Measurements from ENCODE around the gene DTWD1.
"Not testable (repeated sequence)": the region's sequence is repeated elsewhere in the genome, so short reads cannot be mapped to it uniquely, and the experiment has no call there.

DTWD1 gene

GRCh38 chr15:49649987-49650386, 29.1 kb downstream of the DTWD1 start:
- no peak for DNase-seq

- DNase-seq, result no peak
Observed at GRCh38 chr15:49650676-49651075, 29.8 kb downstream of the DTWD1 start.

- no peak for DNase-seq
Observed at GRCh38 chr15:49652922-49653321, 32.1 kb downstream of the DTWD1 start.

- no peak for DNase-seq
Observed at GRCh38 chr15:49656734-49657133, 35.9 kb downstream of the DTWD1 start.

GRCh38 chr15:49664716-49665115, 43.9 kb downstream of the DTWD1 start:
- DNase-seq, result no peak

- DNase-seq, result not testable (repeated sequence)
Observed at GRCh38 chr15:49666486-49666885, 45.6 kb downstream of the DTWD1 start.

GRCh38 chr15:49669288-49669687, 48.4 kb downstream of the DTWD1 start:
- DNase-seq, result no peak

GRCh38 chr15:49673861-49674260, 53.0 kb downstream of the DTWD1 start:
- no peak for DNase-seq

- no peak for DNase-seq
Observed at GRCh38 chr15:49674370-49674769, 53.5 kb downstream of the DTWD1 start.

- no peak for DNase-seq
Observed at GRCh38 chr15:49675041-49675440, 54.2 kb downstream of the DTWD1 start.

GRCh38 chr15:49678655-49679054, 57.8 kb downstream of the DTWD1 start:
- DNase-seq, result no peak

- DNase-seq, result no peak
Observed at GRCh38 chr15:49686599-49686998, 65.8 kb downstream of the DTWD1 start.

GRCh38 chr15:49688135-49688790, 67.4 kb downstream of the DTWD1 start:
- no peak for DNase-seq

- no peak for DNase-seq
Observed at GRCh38 chr15:49692514-49693090, 71.8 kb downstream of the DTWD1 start.

GRCh38 chr15:49693498-49693897, 72.7 kb downstream of the DTWD1 start:
- DNase-seq, result no peak

GRCh38 chr15:49696433-49696832, 75.6 kb downstream of the DTWD1 start:
- no peak for DNase-seq

- DNase-seq, result no peak
Observed at GRCh38 chr15:49697121-49697520, 76.3 kb downstream of the DTWD1 start.

- DNase-seq, result not testable (repeated sequence)
Observed at GRCh38 chr15:49702982-49703381, 82.1 kb downstream of the DTWD1 start.

Data from stimulated activated CD4-positive, alpha-beta T cell treated with anti-CD3 and anti-CD28 coated beads, Interleukin-4, amount 100 ng/mL, for 4 hours (primary cell).